GM12878 (cell line): ENCODE results near the gene FLT3LG. TPM values are rescaled to one million over a fixed set of nuclear protein-coding genes. Genes with fewer than 3 reads are reported as not detected.

Experiments
- ATAC-seq: fragments of 200-7000 bp; cut with Tn5 transposase; 3 replicates; pipeline ENCODE4 v1.9.1; 2020; ENCODE audit warnings: mild to moderate bottlenecking, moderate library complexity
- BruUV-seq: library from RNA; stranded (reverse); fragments of 400-500 nt; replicated peaks from 2 replicates; lab custom pipeline; 2021; lab: Mats Ljungman, UMichigan
- CTCF ChIA-PET: fragments of 300-600 bp; sonication (Branson Sonifier 250); formaldehyde crosslinking; extraction: SDS; loops from one replicate; lab custom pipeline; 2021; ENCODE audit warnings: inconsistent platforms; lab: Yijun Ruan, JAX
- POLR2A ChIA-PET: fragments of 350-600 bp; formaldehyde crosslinking; extraction: SDS; loops from one replicate; lab custom pipeline; 2021; ENCODE audit warnings: inconsistent platforms; lab: Charles Lee
- RAD21 ChIA-PET: fragments of 300-600 bp; sonication (Branson Sonifier 250); formaldehyde crosslinking; loops from one replicate; lab custom pipeline; 2023; ENCODE audit warnings: antibody characterized with exemption; ENCODE audit not compliant: unreplicated experiment; lab: Charles Lee
- SMC1A ChIA-PET: fragments of 300-600 bp; sonication (Branson Sonifier 250); formaldehyde crosslinking; loops from one replicate; lab custom pipeline; 2023; ENCODE audit not compliant: unreplicated experiment, uncharacterized antibody; lab: Charles Lee
- DNase-seq: peaks from one replicate; pipeline ENCODE4 v3.0.0-alpha.2; 2011; ENCODE audit warnings: low read depth, low spot score
- FAIRE-seq: peaks from 3 replicates; lab custom pipeline; 2011; peaks lifted over from hg19 to GRCh38; lab: Jason Lieb, UNC
- H2AFZ ChIP-seq: 2 replicates; pipeline ENCODE4 v1.6.0; 2011; ENCODE audit warnings: low read depth, low read length, control low read depth; ENCODE audit not compliant: control insufficient read depth
- H3K27ac ChIP-seq: 2 replicates; pipeline ENCODE4 v1.5.1; 2011; ENCODE audit warnings: control low read depth; ENCODE audit not compliant: control insufficient read depth, insufficient read depth
- H3K27me3 ChIP-seq, 2 experiments: replicated peaks in 1 of 2; 2 replicates each; pipeline versions ENCODE4 v1.6.0 to v1.6.1; 2011; ENCODE audit warnings: low read length in 1 of 2; ENCODE audit not compliant: control insufficient read depth in 2 of 2, insufficient read depth in 2 of 2
- H3K36me3 ChIP-seq, 2 experiments: 2 replicates each; pipeline ENCODE4 v1.5.1; 2011; ENCODE audit warnings: low read length in 1 of 2; ENCODE audit not compliant: control insufficient read depth in 2 of 2, insufficient read depth in 2 of 2
- H3K4me1 ChIP-seq: 2 replicates; pipeline ENCODE4 v1.6.1; 2011; ENCODE audit warnings: mild to moderate bottlenecking, low read length, moderate library complexity, mixed read lengths; ENCODE audit not compliant: control insufficient read depth, insufficient read depth
- H3K4me2 ChIP-seq: 2 replicates; pipeline ENCODE4 v1.6.0; 2011; ENCODE audit warnings: control low read depth; ENCODE audit not compliant: control insufficient read depth, insufficient read depth
- H3K4me3 ChIP-seq: fragments of 200-600 bp; sonication (generic); 2 replicates; pipeline ENCODE4 v1.5.1; 2016
- H3K79me2 ChIP-seq: 2 replicates; pipeline ENCODE4 v1.6.0; 2011; ENCODE audit warnings: low read length; ENCODE audit not compliant: control insufficient read depth, insufficient read depth
- H3K9ac ChIP-seq: 2 replicates; pipeline ENCODE4 v1.8.0; 2011; ENCODE audit warnings: low read length, control low read depth, mixed read lengths; ENCODE audit not compliant: control insufficient read depth, insufficient read depth
- H3K9me3 ChIP-seq: replicated peaks from 3 replicates; pipeline ENCODE4 v1.5.1; 2011; ENCODE audit warnings: mild to moderate bottlenecking, low read length; ENCODE audit not compliant: control insufficient read depth, insufficient read depth
- H4K20me1 ChIP-seq: 2 replicates; pipeline ENCODE4 v1.6.0; 2011; ENCODE audit not compliant: control insufficient read depth, insufficient read depth
- CHD4 ChIP-seq: fragments of 200-600 bp; sonication (generic); IDR thresholded peaks from 2 replicates; pipeline ENCODE4 v1.6.1; 2016; ENCODE audit warnings: mild to moderate bottlenecking
- ETV6 ChIP-seq, 2 experiments: fragments of 450-650 bp in 1 of 2; IDR thresholded peaks in 1 of 2; conservative IDR thresholded peaks in 1 of 2; 2 replicates each; pipeline ENCODE4 v1.6.1; 2014; ENCODE audit warnings: antibody characterized with exemption in 1 of 2, borderline replicate concordance in 1 of 2, low read depth in 1 of 2, mild to moderate bottlenecking in 1 of 2, moderate library complexity in 1 of 2
- IRF4 ChIP-seq: IDR thresholded peaks from 2 replicates; pipeline ENCODE4 v1.6.1; 2011; ENCODE audit warnings: low read depth, low read length
- MXI1 ChIP-seq: fragments of 150-350 bp; IDR thresholded peaks from 2 replicates; pipeline ENCODE4 v1.6.1; 2011; ENCODE audit warnings: low read depth, mild to moderate bottlenecking, inconsistent platforms, low read length, improper control_type of control experiment
- MYC ChIP-seq: IDR thresholded peaks from 2 replicates; pipeline ENCODE4 v1.6.1; 2011; ENCODE audit warnings: mild to moderate bottlenecking, low read length, moderate library complexity, inconsistent platforms; ENCODE audit not compliant: insufficient read depth, insufficient replicate concordance, insufficient read length, severe bottlenecking
- POLR2AphosphoS5 ChIP-seq: IDR thresholded peaks from 2 replicates; pipeline ENCODE4 v1.6.1; 2011; ENCODE audit warnings: mild to moderate bottlenecking, low read length, inconsistent platforms
- RFX5 ChIP-seq: IDR thresholded peaks from 2 replicates; pipeline ENCODE4 v1.6.1; 2011; ENCODE audit warnings: low read depth, low read length, improper control_type of control experiment
- SIX5 ChIP-seq: IDR thresholded peaks from 2 replicates; pipeline ENCODE4 v1.6.1; 2011; ENCODE audit warnings: mild to moderate bottlenecking, low read depth, low read length, moderate library complexity; ENCODE audit not compliant: severe bottlenecking
- SMC3 ChIP-seq: IDR thresholded peaks from 2 replicates; pipeline ENCODE4 v1.6.1; 2011; ENCODE audit warnings: low read length, improper control_type of control experiment, borderline replicate concordance
- SREBF2 ChIP-seq: IDR thresholded peaks from 2 replicates; pipeline ENCODE4 v1.6.1; 2012; ENCODE audit warnings: mild to moderate bottlenecking, low read length
- STAT1 ChIP-seq: fragments of 450-650 bp; conservative IDR thresholded peaks from 2 replicates; pipeline ENCODE4 v1.6.1; 2014; ENCODE audit warnings: antibody characterized with exemption, mild to moderate bottlenecking
- STAT3 ChIP-seq: IDR thresholded peaks from 2 replicates; pipeline ENCODE4 v1.6.1; 2011; ENCODE audit warnings: low read depth, low read length, improper control_type of control experiment
- TARDBP ChIP-seq: IDR thresholded peaks from 2 replicates; pipeline ENCODE4 v1.6.1; 2016; ENCODE audit warnings: borderline replicate concordance
- ZNF24 ChIP-seq: fragments of 450-650 bp; IDR thresholded peaks from 2 replicates; pipeline ENCODE4 v1.6.1; 2017; ENCODE audit warnings: antibody characterized with exemption, mild to moderate bottlenecking
- WGBS: methylation state at CpG from one replicate; pipeline ENCODE4 v1.1.6; 2016; ENCODE audit warnings: low lambda C conversion rate; ENCODE audit not compliant: insufficient replicate concordance, insufficient coverage; ENCODE audit errors: missing lambda C conversion rate; 5-methylcytosine and 5-hydroxymethylcytosine counted together
- in situ Hi-C: fragments of 300-500 bp; cut with MboI; formaldehyde crosslinking; loops from 9 replicates; pipeline ENCODE4 v1.14.3; 2018; ENCODE audit warnings: mixed read lengths
- intact Hi-C: fragments of 100-400 bp; cut with micrococcal nuclease; formaldehyde crosslinking; loops from one replicate; pipeline ENCODE4 v1.14.2; 2022; ENCODE audit not compliant: unreplicated experiment
- polyA plus RNA-seq, 11 experiments: library from polyadenylated mRNA; depleted of rRNA in 4 of 11; unstranded in 6 of 11; stranded (reverse) in 5 of 11; fragments of >200 nt; fragmentation: Nextera tagmentation in 4 of 11; fragmentation: Illumina TruSeq in 1 of 11; extraction: Ambion mirVana in 4 of 11; extraction: Trizol in 1 of 11; gene quantifications; 1 replicate in 1 of 11; 2 replicates in 10 of 11; pipeline versions ENCODE4 v1.2.1 to v1.2.3, GENCODE V29; 2011 to 2016; ENCODE audit warnings: inconsistent platforms in 2 of 11, missing spikeins in 2 of 11, low read depth in 1 of 11
- total RNA-seq, 4 experiments: library from RNA; depleted of rRNA in 3 of 4; stranded (reverse); fragments of >200 nt in 3 of 4; fragmentation: Illumina TruSeq in 1 of 4; extraction: Trizol in 1 of 4; gene quantifications; 2 replicates each; pipeline versions ENCODE4 v1.2.1 to v1.2.3, GENCODE V29; 2013 to 2021
- TF ChIP-seq, protein P1 (sequence below): IDR thresholded peaks from 2 replicates; pipeline ENCODE4 v1.6.1; 2011; ENCODE audit warnings: borderline replicate concordance, low read depth, mild to moderate bottlenecking, moderate library complexity, low read length; ENCODE audit not compliant: insufficient read depth, poor library complexity, severe bottlenecking
- TF ChIP-seq, protein P2 (sequence below): IDR thresholded peaks from 2 replicates; pipeline ENCODE4 v1.6.1; 2011; ENCODE audit warnings: mild to moderate bottlenecking, low read depth, low read length, moderate library complexity; ENCODE audit not compliant: insufficient replicate concordance

FLT3LG gene
- total and polyA plus RNA-seq, 10 of the 15 experiments (the other 5 are each of a cell fraction or from before 2014, with no cell fraction given) = 0.68 to 13.1 (median 4.3) TPM

DNA sequence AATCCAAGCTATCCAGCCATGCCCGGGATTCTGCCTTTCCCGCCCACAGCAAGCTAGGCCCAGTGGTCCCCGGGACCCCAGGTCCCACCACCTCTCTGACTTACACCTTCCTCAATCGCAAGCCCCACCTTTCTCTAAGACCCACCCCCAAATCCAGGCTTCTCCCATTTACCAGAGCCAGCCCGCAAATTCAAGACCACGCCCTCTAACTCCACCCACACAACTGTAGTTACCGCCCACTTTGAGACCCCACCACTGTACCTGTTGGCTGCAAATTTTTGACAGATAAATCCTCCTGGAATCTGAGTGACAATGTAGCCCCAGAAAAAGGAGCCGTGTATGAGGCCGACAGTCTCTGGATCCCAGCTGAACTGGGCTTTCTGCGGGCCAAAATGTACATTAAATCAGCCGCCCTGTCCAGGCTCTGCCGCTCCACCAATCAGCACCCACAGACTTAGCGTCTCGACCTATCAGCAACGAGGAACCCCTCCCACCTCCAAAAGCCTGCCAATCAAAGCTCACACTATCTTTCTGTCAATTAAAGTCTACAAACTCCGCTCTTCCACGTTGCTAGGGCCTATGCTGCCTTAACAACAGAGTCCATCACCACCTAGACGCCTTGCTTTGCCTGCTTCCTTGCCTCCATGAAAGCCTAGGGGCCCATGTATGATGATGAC, 39.0 kb upstream of the FLT3LG start (continued):
- no peak for TF ChIP-seq STAT3
- TF ChIP-seq ZNF24 = no peak
- no peak for TF ChIP-seq TARDBP
- TF ChIP-seq, protein P1, sequence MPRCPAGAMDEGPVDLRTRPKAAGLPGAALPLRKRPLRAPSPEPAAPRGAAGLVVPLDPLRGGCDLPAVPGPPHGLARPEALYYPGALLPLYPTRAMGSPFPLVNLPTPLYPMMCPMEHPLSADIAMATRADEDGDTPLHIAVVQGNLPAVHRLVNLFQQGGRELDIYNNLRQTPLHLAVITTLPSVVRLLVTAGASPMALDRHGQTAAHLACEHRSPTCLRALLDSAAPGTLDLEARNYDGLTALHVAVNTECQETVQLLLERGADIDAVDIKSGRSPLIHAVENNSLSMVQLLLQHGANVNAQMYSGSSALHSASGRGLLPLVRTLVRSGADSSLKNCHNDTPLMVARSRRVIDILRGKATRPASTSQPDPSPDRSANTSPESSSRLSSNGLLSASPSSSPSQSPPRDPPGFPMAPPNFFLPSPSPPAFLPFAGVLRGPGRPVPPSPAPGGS = no peak
- TF ChIP-seq, protein P2, sequence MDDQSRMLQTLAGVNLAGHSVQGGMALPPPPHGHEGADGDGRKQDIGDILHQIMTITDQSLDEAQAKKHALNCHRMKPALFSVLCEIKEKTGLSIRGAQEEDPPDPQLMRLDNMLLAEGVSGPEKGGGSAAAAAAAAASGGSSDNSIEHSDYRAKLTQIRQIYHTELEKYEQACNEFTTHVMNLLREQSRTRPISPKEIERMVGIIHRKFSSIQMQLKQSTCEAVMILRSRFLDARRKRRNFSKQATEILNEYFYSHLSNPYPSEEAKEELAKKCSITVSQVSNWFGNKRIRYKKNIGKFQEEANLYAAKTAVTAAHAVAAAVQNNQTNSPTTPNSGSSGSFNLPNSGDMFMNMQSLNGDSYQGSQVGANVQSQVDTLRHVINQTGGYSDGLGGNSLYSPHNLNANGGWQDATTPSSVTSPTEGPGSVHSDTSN = peak; percentile 22

DNA sequence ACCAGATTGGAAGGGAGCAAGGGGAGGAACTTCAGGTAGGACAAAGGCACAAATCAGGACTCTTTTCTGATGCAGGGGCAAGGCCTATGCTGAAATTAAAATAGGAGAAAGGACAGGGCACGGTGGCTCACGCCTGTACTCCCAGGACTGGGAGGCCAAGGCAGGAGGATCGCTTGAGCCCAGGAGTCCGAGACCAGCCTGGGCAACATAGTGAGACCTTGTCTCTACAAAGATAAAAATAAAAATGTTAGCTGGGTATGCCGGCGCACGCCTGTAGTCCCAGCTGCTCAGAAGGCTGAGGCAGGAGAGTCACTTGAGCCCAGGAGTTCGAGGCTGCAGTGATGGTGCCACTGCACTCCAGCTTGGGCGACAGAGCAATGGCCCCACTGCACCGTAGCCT, 38.3 kb upstream of the FLT3LG start:
- Histone ChIP-seq H4K20me1 (no peaks in the 10 kb centered on the region), H3K9ac (no peak overlapping the region), H3K4me3 (no peak overlapping the region), H3K4me2 (no peak overlapping the region), H3K36me3 (no peaks in the 10 kb centered on the region)
- ChIA-PET CTCF (interaction anchor here (0.6 to 2.2 kb wide), 8 partner anchors 9 to 227 kb away, joined by 3 to 8 read pairs (median 4); partner anchors contain the start of genes FLT3LG and GFY), POLR2A (no interaction called here), RAD21 (interaction anchor here (1.1 kb wide), 1 partner anchor 44 kb away, joined by 4 read pairs; no protein-coding TSS in a partner anchor), SMC1A (interaction anchor here (0.8 to 1.6 kb wide), 4 partner anchors 40 to 67 kb away, joined by 3 to 5 read pairs (median 3); no protein-coding TSS in a partner anchor)
- intact Hi-C loops = no loop called here
- FAIRE-seq = no peak
- TF ChIP-seq MYC = no peak
- TF ChIP-seq IRF4 = no peak
- TF ChIP-seq POLR2AphosphoS5 = no peak
- TF ChIP-seq CHD4 = no peak
- no peak for TF ChIP-seq SIX5
- TF ChIP-seq MXI1 = no peak
- no peak for TF ChIP-seq STAT1
- TF ChIP-seq SREBF2 = no peak
- TF ChIP-seq ETV6 (conservative IDR thresholded peaks at IDR 0.05 in 1 of 2, IDR thresholded peaks at IDR 0.05 in 1 of 2; ENCODE audit: borderline replicate concordance in 1 of 2, low read depth in 1 of 2) = no peak
- TF ChIP-seq SMC3 = no peak
- TF ChIP-seq RFX5 = no peak
- TF ChIP-seq, all 136 proteins: peak for 0
- Histone ChIP-seq H3K79me2 (no peaks in the 10 kb centered on the region), H3K4me1 (no peaks in the 10 kb centered on the region), H3K27ac (no peak overlapping the region), H3K27me3 (peaks cover 8 to 20% of the 10 kb centered on the region in 2 experiments), H2AFZ (no peak overlapping the region), H3K9me3 (no peaks in the 10 kb centered on the region)
- DNase-seq (no peak), ATAC-seq (no peak)
- in situ Hi-C loops = loop anchor here (5.0 kb wide), 1 partner anchor 43 kb away; no protein-coding TSS in a partner anchor
- WGBS = 79% methylated on average over 10 of the region's 10 CpGs
- no TSS peak for BruUV-seq
